Nephron progenitor cell (in vitro differentiated cells): ENCODE measurements around the gene CDC42SE1.
A peak's percentile ranks its signal among the peaks of the same experiment; 100 is the strongest.

Experiments used
- DNase-seq: peaks from one replicate; pipeline ENCODE4 v3.0.0; 2021
- H3K27ac Mint-ChIP-seq: 2 replicates; pipeline ENCODE4 v1.8.0; 2021; ENCODE audit warnings: mild to moderate bottlenecking, moderate library complexity, mixed read lengths
- H3K27me3 Mint-ChIP-seq: 2 replicates; pipeline ENCODE4 v1.8.0; 2021; ENCODE audit warnings: mild to moderate bottlenecking, low read depth, mixed read lengths; ENCODE audit not compliant: poor library complexity
- H3K36me3 Mint-ChIP-seq: 2 replicates; pipeline ENCODE4 v1.8.0; 2021; ENCODE audit warnings: low read depth, mixed read lengths
- H3K4me1 Mint-ChIP-seq: 2 replicates; pipeline ENCODE4 v1.8.0; 2021; ENCODE audit warnings: mixed read lengths
- H3K4me3 Mint-ChIP-seq: 2 replicates; pipeline ENCODE4 v1.8.0; 2021; ENCODE audit warnings: mild to moderate bottlenecking, moderate library complexity, mixed read lengths
- H3K9me3 Mint-ChIP-seq: 2 replicates; pipeline ENCODE4 v1.8.0; 2021; ENCODE audit warnings: mild to moderate bottlenecking, moderate library complexity, mixed read lengths
- CTCF ChIP-seq: fragments of 200-600 bp; sonication (generic); IDR thresholded peaks from 2 replicates; pipeline ENCODE4 v1.5.0; 2021; ENCODE audit warnings: antibody characterized with exemption

The CDC42SE1 gene

GRCh38 chr1:151010346-151010726 lies 49.1 kb downstream of the CDC42SE1 start:
- TF ChIP-seq CTCF: no peak
- no peak for DNase-seq
- H3K4me1 Mint-ChIP-seq: peaks cover 73% of the 10 kb centered on the region
- no peak overlapping the region for H3K27ac Mint-ChIP-seq
- peak overlapping the region; percentile 98 for H3K4me3 Mint-ChIP-seq
- H3K27me3 Mint-ChIP-seq: peaks cover 6% of the 10 kb centered on the region
- no peaks in the 10 kb centered on the region for H3K9me3 Mint-ChIP-seq
- H3K36me3 Mint-ChIP-seq: no peaks in the 10 kb centered on the region

GRCh38 chr1:151009674-151010345 lies 49.6 kb downstream of the CDC42SE1 start:
- H3K36me3 Mint-ChIP-seq: no peaks in the 10 kb centered on the region
- TF ChIP-seq CTCF: no peak
- H3K4me3 Mint-ChIP-seq: peak overlapping the region; percentile 98
- no peak overlapping the region for H3K27ac Mint-ChIP-seq
- H3K4me1 Mint-ChIP-seq: peaks cover 79% of the 10 kb centered on the region
- DNase-seq: no peak
- H3K27me3 Mint-ChIP-seq: peaks cover 6% of the 10 kb centered on the region
- H3K9me3 Mint-ChIP-seq: no peaks in the 10 kb centered on the region

- TF ChIP-seq CTCF: no peak
- DNase-seq: no peak
- Mint-ChIP-seq H3K36me3 (no peaks in the 10 kb centered on the region), H3K27me3 (peaks cover 6% of the 10 kb centered on the region), H3K27ac (no peak overlapping the region), H3K4me1 (peaks cover 83% of the 10 kb centered on the region), H3K9me3 (no peaks in the 10 kb centered on the region), H3K4me3 (peak overlapping the region; percentile 98)
Observed at GRCh38 chr1:151009206-151009587, 50.2 kb downstream of the CDC42SE1 start.

GRCh38 chr1:151008244-151009205 lies 50.9 kb downstream of the CDC42SE1 start, which contains the start of gene PRUNE1:
TSS of gene PRUNE1 (plus strand) at chr1:151008449. CDS start at chr1:151008633, 184 bp downstream.
- Mint-ChIP-seq H3K4me1 (peaks cover 77% of the 10 kb centered on the region), H3K4me3 (peak within 1 kb of the TSS; percentile 98), H3K27me3 (peaks cover 6% of the 10 kb centered on the region), H3K36me3 (no peaks in the 10 kb centered on the region), H3K27ac (peak within 1 kb of the TSS; percentile 99), H3K9me3 (no peaks in the 10 kb centered on the region)
- DNase-seq: peak; percentile 96
- no peak for TF ChIP-seq CTCF

GRCh38 chr1:151007853-151008243 lies 51.6 kb downstream of the CDC42SE1 start:
- Mint-ChIP-seq H3K4me3 (peak overlapping the region; percentile 98), H3K36me3 (no peaks in the 10 kb centered on the region), H3K4me1 (peaks cover 76% of the 10 kb centered on the region), H3K27ac (peak overlapping the region; percentile 99), H3K27me3 (peaks cover 6% of the 10 kb centered on the region), H3K9me3 (no peaks in the 10 kb centered on the region)
- DNase-seq: no peak
- no peak for TF ChIP-seq CTCF
